K562 (cell line): ENCODE measurements around the gene MOCS3. TPM values are rescaled to one million over a fixed set of nuclear protein-coding genes. Genes with fewer than 3 reads are reported as not detected.

Source experiments
- ATAC-seq: fragments of 200-7000 bp; cut with Tn5 transposase; 3 replicates; pipeline ENCODE4 v1.9.1; 2020; ENCODE audit warnings: moderate library complexity
- BruUV-seq: library from RNA; stranded (reverse); fragments of 400-500 nt; replicated peaks from 2 replicates; lab custom pipeline; 2021; lab: Mats Ljungman, UMichigan
- CTCF ChIA-PET: fragments of 300-600 bp; formaldehyde crosslinking; extraction: SDS; loops from one replicate; lab custom pipeline; 2021; ENCODE audit warnings: low intra/inter-chr PET ratio; lab: Yijun Ruan, JAX
- POLR2A ChIA-PET: fragments of 300-600, 350-650 bp; sonication (Branson Sonifier 250); formaldehyde crosslinking; extraction: SDS; loops from one replicate; lab custom pipeline; 2021; ENCODE audit warnings: antibody characterized with exemption, inconsistent platforms; lab: Yijun Ruan, JAX
- DNase-seq, 4 experiments: peaks; one replicate each; pipeline versions ENCODE4 v3.0.0 to v3.0.0-alpha.2; 2011 to 2018; ENCODE audit warnings: low spot score in 3 of 4, mixed read lengths in 3 of 4; ENCODE audit errors: extremely low read depth in 1 of 4
- FAIRE-seq: peaks from 2 replicates; lab custom pipeline; 2011; peaks lifted over from hg19 to GRCh38; lab: Jason Lieb, UNC
- H2AFZ ChIP-seq: 2 replicates; pipeline ENCODE4 v1.6.0; 2011; ENCODE audit warnings: low read depth, low read length, control low read depth, inconsistent platforms
- H3K27ac ChIP-seq: fragments of 200-600 bp; 3 replicates; pipeline ENCODE4 v1.8.0; 2011; ENCODE audit warnings: low read depth, mild to moderate bottlenecking, control low read depth, inconsistent platforms, low read length, moderate library complexity, mixed read lengths; ENCODE audit errors: extremely low read depth
- H3K27me3 ChIP-seq, 2 experiments: fragments of 300-600 bp in 1 of 2; 2 replicates in 1 of 2; 3 replicates in 1 of 2; pipeline versions ENCODE4 v1.6.0 to v1.8.0; 2011; ENCODE audit warnings: inconsistent platforms in 2 of 2, low read length in 2 of 2, mild to moderate bottlenecking in 1 of 2, mixed read lengths in 1 of 2, moderate library complexity in 1 of 2; ENCODE audit not compliant: control insufficient read depth in 2 of 2, insufficient read depth in 2 of 2
- H3K36me3 ChIP-seq: fragments of 300-600 bp; 3 replicates; pipeline ENCODE4 v1.8.0; 2011; ENCODE audit warnings: mild to moderate bottlenecking, low read length, inconsistent platforms; ENCODE audit not compliant: control insufficient read depth, insufficient read depth
- H3K4me1 ChIP-seq, 2 experiments: fragments of 200-600 bp in 1 of 2; replicated peaks in 1 of 2; 2 replicates in 1 of 2; 3 replicates in 1 of 2; pipeline versions ENCODE4 v1.5.1 to v1.8.0; 2011; ENCODE audit warnings: inconsistent platforms in 2 of 2, low read length in 2 of 2, mild to moderate bottlenecking in 1 of 2, mixed read lengths in 1 of 2, moderate library complexity in 1 of 2; ENCODE audit not compliant: control insufficient read depth in 2 of 2, insufficient read depth in 2 of 2
- H3K4me2 ChIP-seq: 2 replicates; pipeline ENCODE4 v1.6.1; 2011; ENCODE audit warnings: low read length, control low read depth, inconsistent platforms, mixed read lengths; ENCODE audit not compliant: insufficient read depth
- H3K4me3 ChIP-seq: fragments of 200-600 bp; sonication (generic), shearing (Covaris generic); 2 replicates; pipeline ENCODE4 v1.5.1; 2016; ENCODE audit warnings: control low read depth, inconsistent platforms
- H3K79me2 ChIP-seq: fragments of 200-600 bp; 3 replicates; pipeline ENCODE4 v1.8.0; 2011; ENCODE audit warnings: low read length, inconsistent platforms; ENCODE audit not compliant: control insufficient read depth, insufficient read depth
- H3K9ac ChIP-seq, 2 experiments: 2 replicates each; pipeline versions ENCODE4 v1.6.0 to v1.6.1; 2011; ENCODE audit warnings: low read depth in 2 of 2, low read length in 2 of 2, control low read depth in 1 of 2, inconsistent platforms in 1 of 2, mild to moderate bottlenecking in 1 of 2, mixed read lengths in 1 of 2; ENCODE audit not compliant: insufficient read depth in 1 of 2
- H3K9me1 ChIP-seq: one replicate; pipeline ENCODE4 v1.6.0; 2011; ENCODE audit warnings: inconsistent platforms, mild to moderate bottlenecking, low read length, moderate library complexity; ENCODE audit not compliant: control insufficient read depth, insufficient read depth
- H3K9me3 ChIP-seq: replicated peaks from 2 replicates; pipeline ENCODE4 v1.5.1; 2011; ENCODE audit warnings: low read depth, low read length, inconsistent platforms; ENCODE audit not compliant: control insufficient read depth, insufficient read depth
- H4K20me1 ChIP-seq: replicated peaks from 2 replicates; pipeline ENCODE4 v1.6.1; 2011; ENCODE audit warnings: low read length, inconsistent platforms, mixed read lengths; ENCODE audit not compliant: control insufficient read depth, insufficient read depth
- CBX1 ChIP-seq: sonication (generic); IDR thresholded peaks from 2 replicates; pipeline ENCODE4 v1.6.1; 2016; ENCODE audit warnings: antibody characterized with exemption, low read depth, mild to moderate bottlenecking
- CC2D1A ChIP-seq: fragments of 450-650 bp; IDR thresholded peaks from 2 replicates; pipeline ENCODE4 v1.6.1; 2017; ENCODE audit warnings: mild to moderate bottlenecking
- SRSF9 ChIP-seq: fragments of 200-400 bp; formaldehyde crosslinking; IDR thresholded peaks from 2 replicates; pipeline ENCODE4 v1.6.1; 2017; ENCODE audit warnings: low read depth, low read length, borderline replicate concordance
- ZNF12 ChIP-seq: sonication (generic); formaldehyde crosslinking; IDR thresholded peaks from 2 replicates; pipeline ENCODE4 v1.4.0; 2020; ENCODE audit warnings: mild to moderate bottlenecking, missing genetic modification reagents
- ZNF696 ChIP-seq: fragments of 250-450 bp; sonication (Bioruptor Pico); conservative IDR thresholded peaks from 2 replicates; pipeline ENCODE4 v1.4.0; 2020; ENCODE audit warnings: mild to moderate bottlenecking, moderate library complexity
- WGBS: fragments of 100-300 bp; shearing (Covaris generic); methylation state at CpG from one replicate; pipeline ENCODE4 v1.1.6; 2016; ENCODE audit warnings: low coverage, mixed read lengths; ENCODE audit not compliant: insufficient coverage; ENCODE audit errors: missing lambda C conversion rate; 5-methylcytosine and 5-hydroxymethylcytosine counted together
- in situ Hi-C: fragments of 300-500 bp; cut with MboI; formaldehyde crosslinking; loops from 4 replicates; pipeline ENCODE4 v1.15.0; 2018; ENCODE audit warnings: inconsistent platforms, mixed read lengths
- intact Hi-C: fragments of 100-400 bp; cut with micrococcal nuclease; formaldehyde crosslinking; loops from 2 replicates; pipeline ENCODE4 v1.14.2; 2022
- polyA plus RNA-seq, 8 experiments: library from polyadenylated mRNA; depleted of rRNA in 4 of 8; stranded (reverse) in 5 of 8; unstranded in 3 of 8; fragments of >200 nt; fragmentation: Nextera tagmentation in 2 of 8; fragmentation: Illumina TruSeq in 1 of 8; extraction: Ambion mirVana in 2 of 8; extraction: Trizol in 1 of 8; gene quantifications; 2 replicates each; pipeline versions ENCODE4 v1.2.1 to v1.2.3, GENCODE V29; 2011 to 2014; ENCODE audit warnings: inconsistent platforms in 1 of 8, missing spikeins in 1 of 8
- total RNA-seq, 7 experiments: library from RNA; depleted of rRNA in 6 of 7; stranded (reverse); fragments of >200 nt in 6 of 7; fragmentation: Illumina TruSeq in 2 of 7; extraction: Trizol in 2 of 7; gene quantifications; 2 replicates each; pipeline versions ENCODE4 v1.2.1 to v1.2.3, GENCODE V29; 2011 to 2021; ENCODE audit warnings: low replicate concordance in 1 of 7
- TF ChIP-seq, protein P1 (sequence below), 2 experiments: fragments of 450-650 bp in 1 of 2; sonication (generic) in 1 of 2; formaldehyde crosslinking in 1 of 2; IDR thresholded peaks in 1 of 2; conservative IDR thresholded peaks in 1 of 2; 2 replicates each; pipeline versions ENCODE4 v1.6.1 to v1.8.1; 2016 to 2023; ENCODE audit warnings: mild to moderate bottlenecking in 2 of 2, moderate library complexity in 2 of 2, inconsistent platforms in 1 of 2, missing genetic modification reagents in 1 of 2

Gene MOCS3
- total and polyA plus RNA-seq, 9 of the 15 experiments (the other 6 are each of a cell fraction or from before 2014, with no cell fraction given) = 0.70 to 6.2 (median 2.9) TPM

DNA sequence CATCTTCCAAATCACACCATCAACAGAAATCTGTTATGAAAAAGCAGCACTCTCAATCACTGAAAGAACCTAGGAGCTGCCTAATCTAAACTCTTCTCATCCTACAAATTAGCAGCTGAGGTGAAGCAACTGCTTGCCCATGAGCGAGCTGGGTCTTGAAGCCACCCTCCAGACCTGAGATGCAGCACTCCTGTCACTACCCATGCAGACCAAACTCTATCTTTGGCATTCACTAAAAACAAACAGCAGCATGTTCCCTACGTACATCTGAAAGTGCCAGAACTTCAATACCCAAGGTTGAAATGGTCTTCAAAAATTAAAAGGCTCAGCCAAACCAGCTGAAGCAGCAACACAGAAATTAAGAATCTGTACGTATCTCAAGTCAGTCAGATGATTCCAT is 41.7 kb upstream of the MOCS3 start:
- CTCF ChIA-PET = no interaction called here
- FAIRE-seq = no peak
- WGBS = 74% methylated on average over 3 of the region's 3 CpGs
- Histone ChIP-seq H3K9ac (no peak overlapping the region; a peak in 1 of 4 replicates), H3K9me1 (no peaks in the 10 kb centered on the region), H3K4me3 (no peak overlapping the region), H4K20me1 (peaks cover 62% of the 10 kb centered on the region), H3K4me1 (peaks cover 4 to 49% of the 10 kb centered on the region in 2 experiments), H3K27me3 (no peaks in the 10 kb centered on the region), H3K79me2 (peaks cover 98% of the 10 kb centered on the region), H3K9me3 (no peaks in the 10 kb centered on the region), H3K4me2 (no peak overlapping the region), H3K27ac (no peak overlapping the region; the same call in 2 of the 3 replicates), H2AFZ (no peak overlapping the region), H3K36me3 (peaks cover 80% of the 10 kb centered on the region)
- no peak for ATAC-seq
- intact Hi-C loops (no loop called here), in situ Hi-C loops (no loop called here)
- BruUV-seq = no TSS peak
- no peak for DNase-seq
- TF ChIP-seq, protein P1, sequence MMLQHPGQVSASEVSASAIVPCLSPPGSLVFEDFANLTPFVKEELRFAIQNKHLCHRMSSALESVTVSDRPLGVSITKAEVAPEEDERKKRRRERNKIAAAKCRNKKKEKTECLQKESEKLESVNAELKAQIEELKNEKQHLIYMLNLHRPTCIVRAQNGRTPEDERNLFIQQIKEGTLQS (IDR thresholded peaks at IDR 0.05) = no peak
- TF ChIP-seq, protein P1 (CRISPR knock-in tag; conservative IDR thresholded peaks at IDR 0.05) = 0 out of 2 replicates have a peak, but pooled peaks have one; percentile 9
- TF ChIP-seq SRSF9 = no peak
- POLR2A ChIA-PET = interaction anchor here (1.0 to 3.8 kb wide), 3 partner anchors 8 to 14 kb away, joined by 3 to 30 read pairs (median 16); partner anchors contain the start of gene ADNP

DNA sequence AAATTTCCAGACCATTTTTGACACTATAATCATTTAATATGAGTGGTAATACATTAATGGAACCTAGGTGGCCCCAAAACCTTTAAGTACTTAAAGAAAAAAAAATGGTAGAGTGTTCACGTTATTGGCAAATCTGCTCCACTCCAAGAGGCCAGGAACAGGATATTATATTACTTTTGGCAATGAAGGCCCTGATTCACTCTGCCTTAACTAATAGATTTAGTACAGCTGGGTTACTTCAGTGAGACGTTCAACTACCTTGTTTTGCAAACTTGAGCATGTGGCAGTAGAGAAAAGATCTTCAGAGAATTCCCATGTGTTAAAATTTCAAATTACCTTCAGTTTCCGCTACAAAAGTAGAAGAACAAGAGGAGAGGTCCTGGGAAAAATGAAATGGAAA is 40.2 kb upstream of the MOCS3 start:
- in situ Hi-C loops (no loop called here), intact Hi-C loops (no loop called here)
- H3K4me2 ChIP-seq = no peak overlapping the region
- ATAC-seq (no peak), DNase-seq (no peak), FAIRE-seq (no peak)
- ChIA-PET CTCF (no interaction called here), POLR2A (interaction anchor here (0.6 kb wide), 1 partner anchor 79 kb away, joined by 3 read pairs; no protein-coding TSS in a partner anchor)
- WGBS = 64% methylated on average over 3 of the region's 3 CpGs
- no peak overlapping the region for H3K4me3 ChIP-seq
- H3K9me1 ChIP-seq = no peaks in the 10 kb centered on the region
- H3K27me3 ChIP-seq = no peaks in the 10 kb centered on the region
- H3K4me1 ChIP-seq = peaks cover 0 to 48% of the 10 kb centered on the region in 2 experiments; a peak in 3 of 5 replicates
- no peak overlapping the region for H3K9ac ChIP-seq
- H2AFZ ChIP-seq = no peak overlapping the region
- peaks cover 98% of the 10 kb centered on the region for H3K79me2 ChIP-seq
- H4K20me1 ChIP-seq = peaks cover 55% of the 10 kb centered on the region
- no peak for TF ChIP-seq CC2D1A
- TF ChIP-seq ZNF12 = no peak
- no peak for TF ChIP-seq CBX1
- no peak for TF ChIP-seq ZNF696 (CRISPR knock-in tag)
- BruUV-seq = no TSS peak
- no peak overlapping the region for H3K27ac ChIP-seq
- no peaks in the 10 kb centered on the region for H3K9me3 ChIP-seq
- peaks cover 87% of the 10 kb centered on the region for H3K36me3 ChIP-seq
